NCI-H82 treated with DMSO at 0.1 percent for 48 hours (cell line): ENCODE data around the gene SYNPO.

ENCODE experiments used
- DNase-seq: peaks from one replicate; lab custom pipeline; 2025; ENCODE audit not compliant: unreplicated experiment; lab: John Stamatoyannopoulos, UW

Gene SYNPO

GRCh38 chr5:150655221-150655620 lies 14.8 kb downstream of the SYNPO start:
- no peak for DNase-seq

- DNase-seq = peak; percentile 35
Measured at GRCh38 chr5:150656191-150657132, 16.0 kb downstream of the SYNPO start.

- DNase-seq = no peak
Measured at GRCh38 chr5:150658121-150658520, 17.7 kb downstream of the SYNPO start.

- no peak for DNase-seq
Measured at GRCh38 chr5:150658699-150659265, 18.3 kb downstream of the SYNPO start.

GRCh38 chr5:150659360-150660107 lies 19.1 kb downstream of the SYNPO start:
- no peak for DNase-seq

GRCh38 chr5:150660108-150660831 lies 19.8 kb downstream of the SYNPO start:
- DNase-seq = peak; percentile 11

- no peak for DNase-seq
Measured at GRCh38 chr5:150661086-150661485, 20.6 kb downstream of the SYNPO start, which contains the start of gene MYOZ3. TSS of gene MYOZ3 (plus strand) at chr5:150661251. CDS start at chr5:150662942, 1,691 bp downstream.

- DNase-seq = no peak
Measured at GRCh38 chr5:150661821-150662596, 21.5 kb downstream of the SYNPO start.

GRCh38 chr5:150662731-150663516 lies 22.5 kb downstream of the SYNPO start:
- no peak for DNase-seq

- DNase-seq = no peak
Measured at GRCh38 chr5:150663936-150664335, 23.5 kb downstream of the SYNPO start.

GRCh38 chr5:150665044-150665443 lies 24.6 kb downstream of the SYNPO start:
- DNase-seq = no peak

- DNase-seq = peak; percentile 8
Measured at GRCh38 chr5:150670275-150670947, 30.0 kb downstream of the SYNPO start.

GRCh38 chr5:150670948-150671310 lies 30.5 kb downstream of the SYNPO start:
- DNase-seq = no peak

GRCh38 chr5:150671509-150672236 lies 31.2 kb downstream of the SYNPO start:
- DNase-seq = no peak

GRCh38 chr5:150672237-150672883 lies 31.9 kb downstream of the SYNPO start:
- no peak for DNase-seq

- DNase-seq = no peak
Measured at GRCh38 chr5:150672884-150673275, 32.4 kb downstream of the SYNPO start.

- no peak for DNase-seq
Measured at GRCh38 chr5:150674341-150674821, 33.9 kb downstream of the SYNPO start.

- DNase-seq = no peak
Measured at GRCh38 chr5:150675069-150675468, 34.6 kb downstream of the SYNPO start.
